GM12865 (cell line): ENCODE data around the gene CWH43.

Experiments
- DNase-seq: peaks from one replicate; pipeline ENCODE4 v3.0.0; 2010; ENCODE audit warnings: low read depth
- H3K4me3 ChIP-seq: 2 replicates; pipeline ENCODE4 v1.5.1; 2011; ENCODE audit warnings: mild to moderate bottlenecking, low read depth, low read length, control low read depth
- CTCF ChIP-seq: IDR thresholded peaks from 2 replicates; pipeline ENCODE4 v1.5.1; 2011; ENCODE audit warnings: low read length, control low read depth, low read depth, inconsistent platforms; ENCODE audit not compliant: insufficient read depth; ENCODE audit errors: missing control alignments

CWH43 gene

GRCh38 chr4:48989461-48990203 lies 3.6 kb downstream of the CWH43 start:
- no peak overlapping the region for H3K4me3 ChIP-seq
- no peak for TF ChIP-seq CTCF
- no peak for DNase-seq

- no peak for DNase-seq
- no peak for TF ChIP-seq CTCF
Measured at GRCh38 chr4:48991357-48991756, 5.3 kb downstream of the CWH43 start.

GRCh38 chr4:48997962-48998361 lies 11.9 kb downstream of the CWH43 start:
- H3K4me3 ChIP-seq, result no peak overlapping the region
- no peak for DNase-seq
- TF ChIP-seq CTCF, result no peak

More at GRCh38 chr4:48991357-48991756, 5.3 kb downstream of the CWH43 start:
- no peak overlapping the region for H3K4me3 ChIP-seq

- no peak for DNase-seq
- TF ChIP-seq CTCF, result no peak
- no peak overlapping the region for H3K4me3 ChIP-seq
Measured at GRCh38 chr4:48998440-48998839, 12.4 kb downstream of the CWH43 start.

GRCh38 chr4:49000806-49001205 lies 14.7 kb downstream of the CWH43 start:
- TF ChIP-seq CTCF, result no peak
- DNase-seq, result no peak

GRCh38 chr4:49002931-49003330 lies 16.9 kb downstream of the CWH43 start:
- TF ChIP-seq CTCF, result no peak
- H3K4me3 ChIP-seq, result no peak overlapping the region
- DNase-seq, result no peak

More at GRCh38 chr4:49000806-49001205, 14.7 kb downstream of the CWH43 start:
- H3K4me3 ChIP-seq, result no peak overlapping the region
